HUES6 (cell line): ENCODE results near the gene NDUFA6.

ENCODE experiments used
- H3K27ac ChIP-seq: 2 replicates; pipeline ENCODE4 v1.7.0; 2013; ENCODE audit warnings: low read depth, mild to moderate bottlenecking, low read length, inconsistent platforms
- H3K27me3 ChIP-seq: 2 replicates; pipeline ENCODE4 v1.6.1; 2013; ENCODE audit warnings: low read length; ENCODE audit not compliant: control insufficient read depth, insufficient read depth
- H3K36me3 ChIP-seq: 2 replicates; pipeline ENCODE4 v1.6.1; 2013; ENCODE audit warnings: low read length; ENCODE audit not compliant: control insufficient read depth, insufficient read depth
- H3K4me1 ChIP-seq: 2 replicates; pipeline ENCODE4 v1.6.1; 2013; ENCODE audit warnings: low read length; ENCODE audit not compliant: control insufficient read depth, insufficient read depth
- H3K4me3 ChIP-seq: 2 replicates; pipeline ENCODE4 v1.5.1; 2013; ENCODE audit warnings: low read depth, low read length
- H3K9ac ChIP-seq: one replicate; pipeline ENCODE4 v1.6.1; 2013; ENCODE audit warnings: mild to moderate bottlenecking, low read length
- H3K9me3 ChIP-seq: 2 replicates; pipeline ENCODE4 v1.6.1; 2013; ENCODE audit warnings: low read depth, low read length; ENCODE audit not compliant: control insufficient read depth, insufficient read depth

Gene NDUFA6

GRCh38 chr22:42068291-42068690 lies 22.3 kb downstream of the NDUFA6 start:
- H3K27me3 ChIP-seq = no peaks in the 10 kb centered on the region
- no peak overlapping the region for H3K4me3 ChIP-seq
- H3K9me3 ChIP-seq = no peaks in the 10 kb centered on the region
- H3K4me1 ChIP-seq = peaks cover 37% of the 10 kb centered on the region
- H3K36me3 ChIP-seq = peaks cover 31% of the 10 kb centered on the region
- no peak overlapping the region for H3K27ac ChIP-seq
- H3K9ac ChIP-seq = no peak overlapping the region

GRCh38 chr22:42067671-42068251 lies 22.8 kb downstream of the NDUFA6 start:
- peaks cover 35% of the 10 kb centered on the region for H3K36me3 ChIP-seq
- no peaks in the 10 kb centered on the region for H3K27me3 ChIP-seq
- H3K27ac ChIP-seq = no peak overlapping the region
- H3K4me1 ChIP-seq = peaks cover 35% of the 10 kb centered on the region
- no peaks in the 10 kb centered on the region for H3K9me3 ChIP-seq
- H3K4me3 ChIP-seq = no peak overlapping the region
- H3K9ac ChIP-seq = no peak overlapping the region

- H3K9ac ChIP-seq = no peak overlapping the region
- peaks cover 42% of the 10 kb centered on the region for H3K36me3 ChIP-seq
- no peak overlapping the region for H3K27ac ChIP-seq
- H3K4me1 ChIP-seq = peaks cover 35% of the 10 kb centered on the region
- no peak overlapping the region for H3K4me3 ChIP-seq
- H3K27me3 ChIP-seq = no peaks in the 10 kb centered on the region
- no peaks in the 10 kb centered on the region for H3K9me3 ChIP-seq
Observed at GRCh38 chr22:42066937-42067336, 23.6 kb downstream of the NDUFA6 start.

- H3K4me1 ChIP-seq = peaks cover 31% of the 10 kb centered on the region
- no peak overlapping the region for H3K4me3 ChIP-seq
- H3K9ac ChIP-seq = no peak overlapping the region
- H3K36me3 ChIP-seq = peaks cover 47% of the 10 kb centered on the region
- no peaks in the 10 kb centered on the region for H3K27me3 ChIP-seq
- no peaks in the 10 kb centered on the region for H3K9me3 ChIP-seq
- no peak overlapping the region; the same call in 1 of the 2 replicates for H3K27ac ChIP-seq
Observed at GRCh38 chr22:42066126-42066761, 24.3 kb downstream of the NDUFA6 start.

GRCh38 chr22:42065438-42066125 lies 25.0 kb downstream of the NDUFA6 start:
- peak overlapping the region; percentile 34 for H3K4me3 ChIP-seq
- H3K9ac ChIP-seq = peak overlapping the region; percentile 30
- H3K27ac ChIP-seq = peak overlapping the region; percentile 55; the same call in 1 of the 2 replicates
- no peaks in the 10 kb centered on the region for H3K27me3 ChIP-seq
- peaks cover 54% of the 10 kb centered on the region for H3K36me3 ChIP-seq
- peaks cover 27% of the 10 kb centered on the region for H3K4me1 ChIP-seq
- no peaks in the 10 kb centered on the region for H3K9me3 ChIP-seq

- peak overlapping the region; percentile 64; the same call in 1 of the 2 replicates for H3K27ac ChIP-seq
- H3K9ac ChIP-seq = no peak overlapping the region
- H3K27me3 ChIP-seq = no peaks in the 10 kb centered on the region
- H3K9me3 ChIP-seq = 0 out of 2 replicates have a peak, but pooled peaks cover 3% of the 10 kb centered on the region
- H3K4me1 ChIP-seq = peaks cover 21% of the 10 kb centered on the region
- H3K36me3 ChIP-seq = peaks cover 64% of the 10 kb centered on the region
- peak overlapping the region; percentile 34; the same call in 1 of the 2 replicates for H3K4me3 ChIP-seq
Observed at GRCh38 chr22:42064629-42065028, 25.9 kb downstream of the NDUFA6 start.

- Histone ChIP-seq H3K27ac (no peak overlapping the region), H3K27me3 (no peaks in the 10 kb centered on the region), H3K4me1 (peaks cover 20% of the 10 kb centered on the region), H3K9me3 (peaks cover 12% of the 10 kb centered on the region; the same call in 1 of the 2 replicates), H3K36me3 (peaks cover 72% of the 10 kb centered on the region), H3K9ac (no peak overlapping the region), H3K4me3 (no peak overlapping the region)
Observed at GRCh38 chr22:42062506-42063170, 27.9 kb downstream of the NDUFA6 start.

GRCh38 chr22:42061041-42061440 lies 29.5 kb downstream of the NDUFA6 start:
- H3K9ac ChIP-seq = no peak overlapping the region
- H3K4me1 ChIP-seq = peaks cover 15% of the 10 kb centered on the region
- H3K27ac ChIP-seq = no peak overlapping the region
- H3K9me3 ChIP-seq = peaks cover 22% of the 10 kb centered on the region
- no peak overlapping the region for H3K4me3 ChIP-seq
- peaks cover 57% of the 10 kb centered on the region for H3K36me3 ChIP-seq
- no peaks in the 10 kb centered on the region for H3K27me3 ChIP-seq

- Histone ChIP-seq H3K4me3 (no peak overlapping the region), H3K9me3 (peaks cover 26% of the 10 kb centered on the region), H3K4me1 (peaks cover 9% of the 10 kb centered on the region), H3K9ac (no peak overlapping the region), H3K36me3 (peaks cover 53% of the 10 kb centered on the region), H3K27me3 (no peaks in the 10 kb centered on the region), H3K27ac (no peak overlapping the region)
Observed at GRCh38 chr22:42060489-42060888, 30.1 kb downstream of the NDUFA6 start.

- no peaks in the 10 kb centered on the region for H3K27me3 ChIP-seq
- no peaks in the 10 kb centered on the region for H3K4me1 ChIP-seq
- no peak overlapping the region for H3K4me3 ChIP-seq
- peaks cover 38% of the 10 kb centered on the region for H3K36me3 ChIP-seq
- peaks cover 26% of the 10 kb centered on the region for H3K9me3 ChIP-seq
- no peak overlapping the region for H3K9ac ChIP-seq
- no peak overlapping the region for H3K27ac ChIP-seq
Observed at GRCh38 chr22:42056757-42057511, 33.6 kb downstream of the NDUFA6 start.
